Anterior cingulate cortex (tissue), 58 donors: ENCODE results near the gene LGSN.
"Not testable (repeated sequence)": the region's sequence is repeated elsewhere in the genome, so short reads cannot be mapped to it uniquely, and the experiment has no call there.

Experiments used
- DNase-seq, 58 donors: peaks; one replicate each; lab custom pipeline; 2025; lab: John Stamatoyannopoulos, UW

LGSN gene, protein sequence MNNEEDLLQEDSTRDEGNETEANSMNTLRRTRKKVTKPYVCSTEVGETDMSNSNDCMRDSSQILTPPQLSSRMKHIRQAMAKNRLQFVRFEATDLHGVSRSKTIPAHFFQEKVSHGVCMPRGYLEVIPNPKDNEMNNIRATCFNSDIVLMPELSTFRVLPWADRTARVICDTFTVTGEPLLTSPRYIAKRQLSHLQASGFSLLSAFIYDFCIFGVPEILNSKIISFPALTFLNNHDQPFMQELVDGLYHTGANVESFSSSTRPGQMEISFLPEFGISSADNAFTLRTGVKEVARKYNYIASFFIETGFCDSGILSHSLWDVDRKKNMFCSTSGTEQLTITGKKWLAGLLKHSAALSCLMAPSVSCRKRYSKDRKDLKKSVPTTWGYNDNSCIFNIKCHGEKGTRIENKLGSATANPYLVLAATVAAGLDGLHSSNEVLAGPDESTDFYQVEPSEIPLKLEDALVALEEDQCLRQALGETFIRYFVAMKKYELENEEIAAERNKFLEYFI

DNA sequence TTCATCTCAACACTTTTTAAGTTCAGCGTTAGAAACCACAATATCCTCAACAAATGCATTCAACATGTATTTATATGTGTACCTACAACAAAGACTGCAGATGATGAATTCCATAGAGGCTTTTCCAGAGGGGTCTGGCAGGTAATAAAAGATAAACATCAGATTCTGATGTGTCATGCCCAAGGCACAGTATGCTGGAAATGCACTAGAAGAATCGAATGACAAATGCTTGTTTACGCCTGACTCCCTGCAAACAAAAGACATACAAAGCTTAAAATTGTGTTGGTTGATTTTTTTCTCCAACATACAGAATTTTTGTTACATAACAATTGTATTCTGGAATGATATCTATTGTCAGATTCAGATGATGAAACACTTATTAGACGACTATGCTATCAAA lies at the start of gene LGSN:
Gene LGSN (minus strand): TSS at position 45 of the 400 bp plus-strand sequence. CDS start 40 bp downstream, at position 5.
- no peak for DNase-seq

DNA sequence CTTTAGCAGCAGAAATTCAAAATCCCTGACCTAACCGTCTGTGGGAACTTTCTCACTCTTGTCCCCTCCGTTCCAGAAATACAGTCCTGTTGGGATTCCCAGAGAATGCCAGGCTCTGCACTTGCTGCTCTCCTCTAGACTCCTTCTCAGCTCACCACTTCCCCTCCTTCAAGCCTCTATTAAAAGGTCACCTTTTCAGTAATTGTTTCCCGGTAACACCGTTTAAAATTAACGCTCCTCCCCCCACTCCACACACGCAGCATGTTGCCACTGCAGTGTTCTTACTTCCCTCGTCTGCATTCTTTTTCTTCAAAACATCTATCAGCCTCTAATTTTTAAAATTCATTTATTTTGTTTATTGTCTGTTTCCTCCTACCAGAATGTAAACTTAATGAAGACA lies 48.6 kb upstream of the LGSN start:
- DNase-seq = no peak

DNA sequence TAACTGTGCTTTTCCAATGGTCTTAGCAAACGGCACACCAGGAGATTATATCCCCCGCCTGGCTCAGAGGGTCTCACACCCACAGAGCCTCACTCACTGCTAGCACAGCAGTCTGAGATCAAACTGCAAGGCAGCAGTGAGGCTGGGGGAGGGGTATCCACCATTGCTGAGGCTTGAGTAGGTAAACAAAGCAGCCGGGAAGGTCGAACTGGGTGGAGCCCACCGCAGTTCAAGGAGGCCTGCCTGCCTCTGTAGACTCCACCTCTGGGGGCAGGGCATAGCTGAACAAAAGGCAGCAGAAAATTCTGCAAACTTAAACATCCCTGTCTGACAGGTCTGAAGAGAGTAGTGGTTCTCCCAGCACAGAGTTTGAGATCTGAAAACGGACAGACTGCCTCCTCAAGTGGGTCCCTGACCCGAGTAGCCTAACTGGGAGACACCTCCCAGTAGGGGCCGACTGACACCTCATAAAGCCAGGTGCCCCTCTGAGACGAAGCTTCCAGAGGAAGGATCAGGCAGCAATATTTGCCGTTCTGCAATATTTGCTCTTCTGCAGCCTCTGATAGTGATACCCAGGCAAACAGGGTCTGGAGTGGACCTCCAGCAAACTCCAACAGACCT lies 42.8 kb upstream of the LGSN start:
- not testable (repeated sequence) for DNase-seq

GRCh38 chr6:63357384-63357783 lies 37.6 kb upstream of the LGSN start:
- DNase-seq = not testable (repeated sequence)

DNA sequence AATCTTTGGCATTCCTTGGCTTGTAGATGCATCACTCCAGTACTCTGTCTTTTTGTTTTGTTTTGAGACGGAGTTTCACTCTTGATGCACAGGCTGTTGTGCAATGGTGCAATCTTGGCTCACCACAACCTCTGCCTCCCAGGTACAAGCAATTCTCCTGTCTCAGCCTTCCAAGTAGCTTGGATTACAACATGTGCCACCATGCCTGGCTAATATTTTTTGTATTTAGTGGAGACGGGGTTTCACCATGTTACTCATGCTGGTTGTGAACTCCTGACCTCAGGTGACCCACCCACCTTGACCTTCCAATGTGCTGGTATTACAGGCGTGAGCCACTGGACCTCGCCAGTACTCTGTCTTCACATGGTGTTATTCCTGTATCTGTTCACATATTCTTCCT lies 35.8 kb upstream of the LGSN start:
- no peak for DNase-seq

DNA sequence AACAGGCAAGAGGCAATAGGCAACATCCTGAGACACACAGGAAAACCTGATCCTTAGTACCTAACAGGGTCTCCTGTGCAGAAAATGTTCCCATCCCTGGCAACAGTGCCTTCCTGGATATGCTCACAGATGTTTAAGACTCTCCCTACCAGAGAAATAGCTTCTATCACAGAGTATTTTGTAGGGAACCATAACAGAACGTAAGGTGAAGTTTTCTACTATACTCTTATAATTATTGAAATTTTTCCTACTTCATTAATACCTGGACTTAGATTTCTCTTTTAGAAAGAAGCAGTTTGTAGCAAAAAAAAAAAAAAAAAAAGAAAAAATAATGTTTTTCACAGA lies 33.5 kb upstream of the LGSN start:
- no peak for DNase-seq

DNA sequence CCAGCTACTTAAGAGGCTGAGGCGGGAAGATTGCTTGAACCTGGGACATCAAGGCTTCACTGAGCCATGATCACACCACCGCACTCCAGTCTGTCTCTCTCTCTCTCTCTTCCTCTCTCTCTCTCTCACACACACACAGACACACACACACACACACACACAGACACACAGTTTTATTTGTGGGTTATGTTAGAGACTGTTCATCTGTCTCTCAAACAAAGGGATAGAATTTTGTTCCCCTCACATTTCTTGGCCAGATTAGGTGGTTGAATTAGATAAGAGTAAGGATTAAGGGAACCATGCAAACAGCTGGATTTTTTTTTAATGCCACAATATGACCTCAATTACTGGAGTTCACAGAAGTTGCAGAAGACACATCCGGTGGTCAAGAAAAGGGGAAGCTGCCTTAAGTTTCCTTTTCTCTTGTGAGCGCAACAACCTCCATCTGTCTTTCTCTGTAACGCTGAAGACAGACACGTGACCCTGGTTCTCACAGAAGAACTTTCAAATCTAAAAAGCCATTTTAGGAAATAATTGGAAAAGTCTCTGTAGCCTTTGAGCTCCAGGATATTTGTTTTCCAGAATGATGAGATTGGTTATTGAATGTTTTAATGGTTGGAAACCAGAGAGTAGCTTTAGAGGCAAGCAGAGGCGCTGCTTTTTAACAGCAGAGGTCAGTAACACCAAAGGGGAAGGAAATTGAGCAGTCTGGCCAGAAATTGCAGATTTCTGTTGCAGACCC lies 32.9 kb upstream of the LGSN start:
- peak in 21 of 58 donors; percentile 1 to 34 (median 9) for DNase-seq

GRCh38 chr6:63352069-63352543 lies 32.3 kb upstream of the LGSN start:
- no peak for DNase-seq

- no peak for DNase-seq
These were observed 29.6 kb upstream of the LGSN start for GRCh38 chr6:63349401-63349800.

GRCh38 chr6:63348836-63349235 lies 29.1 kb upstream of the LGSN start:
- no peak for DNase-seq

DNA sequence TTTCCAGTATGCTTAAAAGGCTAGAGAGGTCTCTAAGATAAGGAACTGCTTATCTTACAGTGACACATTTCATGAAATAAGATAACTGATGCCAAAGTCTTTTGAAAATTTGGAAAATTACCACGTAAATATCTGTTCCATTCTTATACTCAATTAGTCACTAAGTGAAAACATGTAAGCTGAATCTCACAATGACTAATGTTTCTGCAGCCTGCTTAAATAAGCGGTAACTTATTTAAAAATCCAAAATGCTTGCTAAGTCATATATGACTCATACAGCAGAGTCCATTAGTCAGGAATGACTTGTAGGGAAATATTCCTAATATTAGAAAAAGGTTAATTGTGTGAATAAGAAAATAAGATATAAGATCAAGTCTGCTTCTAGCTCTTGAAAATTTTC lies 27.8 kb upstream of the LGSN start:
- DNase-seq = no peak

DNA sequence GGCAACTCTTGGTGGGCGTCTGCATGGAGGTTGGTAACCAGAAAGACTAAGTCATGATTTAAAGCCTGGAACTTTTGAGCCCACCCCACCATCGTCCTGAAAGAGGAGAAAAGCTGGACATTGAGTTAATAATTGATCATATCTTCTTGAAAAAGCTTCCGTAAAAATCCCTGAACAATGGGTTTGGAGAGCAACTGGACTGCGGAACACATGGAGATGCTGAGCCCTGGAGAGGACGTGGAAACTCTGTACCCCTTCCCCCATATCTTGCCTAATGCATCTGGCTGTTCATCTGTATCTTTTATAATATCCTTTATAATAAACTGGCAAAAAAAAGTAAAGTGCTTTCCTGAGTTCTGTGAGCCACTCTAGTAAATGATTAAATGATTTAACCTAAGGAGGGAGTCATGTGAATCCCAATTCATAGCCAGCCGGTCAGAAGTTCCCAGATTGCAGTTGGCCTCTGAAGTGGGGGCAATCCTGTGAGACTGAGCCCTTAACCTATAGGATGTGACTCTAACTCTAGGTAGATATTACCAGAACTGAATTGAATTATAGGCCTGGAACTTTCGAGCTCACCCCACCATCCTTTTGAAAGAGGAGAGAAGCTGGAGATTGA lies 26.5 kb upstream of the LGSN start:
- no peak for DNase-seq

GRCh38 chr6:63340351-63340750 lies 20.6 kb upstream of the LGSN start:
- DNase-seq = no peak

DNA sequence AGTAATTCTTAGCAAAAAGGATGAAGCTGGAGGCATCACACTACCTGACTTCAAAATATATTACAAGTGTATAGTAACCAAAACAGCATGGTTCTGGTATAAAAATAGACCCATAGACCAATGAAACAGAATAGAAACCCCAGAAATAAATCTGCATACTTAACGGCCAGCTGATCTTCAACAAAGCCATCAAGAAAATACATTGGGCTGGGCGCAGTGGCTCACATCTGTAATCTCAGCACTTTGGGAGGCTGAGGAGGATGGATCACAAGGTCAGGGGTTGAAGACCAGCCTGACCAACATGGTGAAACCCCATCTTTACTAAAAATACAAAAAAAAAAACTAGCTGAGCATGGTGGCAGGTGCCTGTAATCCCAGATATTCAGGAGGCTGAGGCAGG lies 14.9 kb upstream of the LGSN start:
- not testable (repeated sequence) for DNase-seq

DNA sequence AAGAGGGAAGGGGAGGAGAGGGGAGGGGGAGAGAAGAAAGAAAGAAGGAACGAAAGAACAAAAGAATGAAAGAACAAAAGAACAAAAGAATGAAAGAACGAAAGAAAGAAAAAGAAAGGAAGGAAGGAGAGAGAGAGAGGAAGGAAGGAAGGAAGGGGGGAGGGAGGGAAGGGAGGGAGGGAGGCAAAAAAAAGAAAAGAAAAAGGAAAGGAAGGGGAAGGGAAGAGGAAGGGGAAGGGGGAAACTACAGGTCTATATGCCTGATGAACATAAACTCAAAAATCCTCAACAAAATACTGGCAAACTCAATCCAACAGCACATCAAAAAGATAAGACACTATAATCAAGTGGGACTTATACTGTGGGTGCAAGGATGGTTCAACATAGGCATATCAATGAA lies 13.7 kb upstream of the LGSN start:
- no peak for DNase-seq

GRCh38 chr6:63326630-63327029 lies 6.8 kb upstream of the LGSN start:
- DNase-seq = not testable (repeated sequence)

- DNase-seq = no peak
These were observed 3.2 kb upstream of the LGSN start for GRCh38 chr6:63322981-63323380.

DNA sequence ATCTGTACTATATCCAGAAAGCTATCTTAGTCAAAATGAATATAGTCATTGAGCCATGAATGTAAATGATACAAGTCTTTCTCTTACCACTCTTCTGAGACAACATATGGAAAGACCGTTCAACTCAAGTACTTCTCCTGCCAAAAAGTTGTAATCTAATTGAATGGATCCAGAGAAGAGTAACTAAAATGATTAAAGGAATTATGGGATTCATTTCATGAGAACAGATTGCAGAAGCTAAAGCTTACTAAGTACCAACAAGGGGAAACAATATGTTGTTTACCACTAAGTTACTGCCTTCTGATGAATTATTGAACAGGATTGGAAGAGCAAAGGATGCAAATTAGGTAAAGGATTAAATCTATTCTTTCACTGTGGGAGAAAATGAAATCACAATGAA lies 2.0 kb upstream of the LGSN start:
- DNase-seq = no peak

DNA sequence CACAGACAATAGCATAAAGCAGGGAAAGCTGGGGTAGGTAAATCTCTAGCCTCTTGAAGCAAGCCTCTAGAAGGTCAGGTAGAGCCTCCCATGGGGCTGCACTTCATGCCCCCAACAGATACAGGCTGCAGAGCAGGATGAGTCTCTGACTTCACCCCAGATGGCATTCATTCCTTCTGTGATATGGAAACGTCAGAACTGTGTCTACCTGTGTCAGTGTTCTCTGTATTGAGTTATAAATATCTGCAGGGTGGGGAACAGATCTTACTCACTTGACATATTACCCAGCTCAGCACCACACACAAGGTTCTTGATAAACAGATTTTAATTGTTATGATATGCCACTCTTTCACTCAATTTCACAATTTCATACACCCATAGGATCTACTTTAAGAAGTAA lies 2.1 kb downstream of the LGSN start:
- DNase-seq = no peak

DNA sequence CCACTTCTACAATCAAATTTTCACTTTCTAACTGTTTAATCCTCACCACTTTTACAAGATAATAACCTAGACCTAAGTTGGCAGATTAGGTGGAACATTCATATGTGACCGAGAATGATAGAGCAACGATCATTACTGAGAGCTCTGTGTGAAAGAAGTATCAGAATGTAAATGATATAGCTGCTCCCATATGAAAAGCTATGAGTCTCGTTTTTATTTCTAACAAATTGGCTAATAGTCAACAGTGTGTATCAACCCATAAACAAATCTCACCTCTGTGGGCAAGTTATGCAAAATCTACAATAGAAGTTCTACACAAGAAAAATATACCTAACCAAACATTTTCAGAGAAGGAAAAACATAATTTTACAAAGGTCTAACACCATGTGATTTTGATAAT lies 3.7 kb downstream of the LGSN start:
- no peak for DNase-seq

GRCh38 chr6:63313111-63313510 lies 6.7 kb downstream of the LGSN start:
- no peak for DNase-seq
